HFF-Myc (cell line): ENCODE measurements around the gene RPL28.

Experiments
- DNase-seq: peaks from one replicate; pipeline ENCODE4 v3.0.0-alpha.2; 2011; ENCODE audit warnings: low read depth; ENCODE audit errors: extremely low read depth
- H3K4me3 ChIP-seq: replicated peaks from 2 replicates; pipeline ENCODE4 v1.5.1; 2011; ENCODE audit warnings: low read depth, mild to moderate bottlenecking, control low read depth, low read length
- TF ChIP-seq, protein P1 (sequence below): IDR thresholded peaks from 2 replicates; pipeline ENCODE4 v1.5.1; 2012; ENCODE audit warnings: mild to moderate bottlenecking, low read depth, low read length, control low read depth; ENCODE audit errors: missing control alignments

RPL28 gene

DNA sequence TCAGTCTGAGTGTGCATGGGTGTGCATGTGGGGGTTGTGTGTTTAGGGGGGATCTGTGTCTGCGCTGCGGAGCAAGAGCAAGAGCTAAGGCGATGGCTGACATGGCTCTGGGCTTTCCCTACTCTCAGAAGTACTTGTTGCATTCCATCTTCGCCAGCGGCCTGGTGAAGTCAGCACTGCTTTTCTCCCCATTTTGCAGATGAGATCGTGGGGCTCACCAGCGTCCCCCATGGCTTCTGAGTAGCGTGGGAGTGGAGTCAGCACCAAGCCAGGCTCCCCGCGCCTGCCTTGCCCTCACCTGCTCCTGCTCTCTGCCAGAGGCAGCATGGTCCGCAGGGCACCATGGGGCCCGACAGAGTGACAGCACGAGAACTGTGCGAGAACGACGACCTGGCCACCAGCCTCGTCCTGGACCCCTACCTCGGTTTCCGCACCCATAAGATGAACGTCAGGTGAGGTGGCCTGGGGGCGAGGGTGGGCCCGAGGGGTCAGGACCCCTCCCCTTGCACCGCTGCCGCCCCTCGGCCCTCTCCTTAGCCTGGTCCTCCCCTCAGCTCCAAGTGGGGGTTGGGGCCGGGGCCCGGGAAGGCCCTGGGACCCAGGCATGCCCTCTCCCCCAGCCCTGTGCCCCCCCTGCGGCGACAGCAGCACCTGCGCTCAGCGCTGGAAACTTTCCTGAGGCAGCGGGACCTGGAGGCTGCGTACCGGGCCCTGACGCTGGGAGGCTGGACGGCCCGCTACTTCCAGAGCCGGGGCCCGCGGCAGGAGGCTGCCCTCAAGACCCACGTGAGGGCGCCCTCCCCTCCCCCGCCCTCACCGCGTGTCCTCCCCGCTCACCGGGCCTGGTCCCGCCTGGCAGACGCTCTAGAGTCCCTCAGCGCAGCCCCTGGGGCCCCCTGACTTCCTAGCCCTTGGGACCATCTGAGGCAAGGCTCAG is 43.9 kb upstream of the RPL28 start:
- DNase-seq: no peak
- TF ChIP-seq, protein P1, sequence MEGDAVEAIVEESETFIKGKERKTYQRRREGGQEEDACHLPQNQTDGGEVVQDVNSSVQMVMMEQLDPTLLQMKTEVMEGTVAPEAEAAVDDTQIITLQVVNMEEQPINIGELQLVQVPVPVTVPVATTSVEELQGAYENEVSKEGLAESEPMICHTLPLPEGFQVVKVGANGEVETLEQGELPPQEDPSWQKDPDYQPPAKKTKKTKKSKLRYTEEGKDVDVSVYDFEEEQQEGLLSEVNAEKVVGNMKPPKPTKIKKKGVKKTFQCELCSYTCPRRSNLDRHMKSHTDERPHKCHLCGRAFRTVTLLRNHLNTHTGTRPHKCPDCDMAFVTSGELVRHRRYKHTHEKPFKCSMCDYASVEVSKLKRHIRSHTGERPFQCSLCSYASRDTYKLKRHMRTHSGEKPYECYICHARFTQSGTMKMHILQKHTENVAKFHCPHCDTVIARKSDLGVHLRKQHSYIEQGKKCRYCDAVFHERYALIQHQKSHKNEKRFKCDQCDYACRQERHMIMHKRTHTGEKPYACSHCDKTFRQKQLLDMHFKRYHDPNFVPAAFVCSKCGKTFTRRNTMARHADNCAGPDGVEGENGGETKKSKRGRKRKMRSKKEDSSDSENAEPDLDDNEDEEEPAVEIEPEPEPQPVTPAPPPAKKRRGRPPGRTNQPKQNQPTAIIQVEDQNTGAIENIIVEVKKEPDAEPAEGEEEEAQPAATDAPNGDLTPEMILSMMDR: no peak
- peak overlapping the region; percentile 67 for H3K4me3 ChIP-seq

DNA sequence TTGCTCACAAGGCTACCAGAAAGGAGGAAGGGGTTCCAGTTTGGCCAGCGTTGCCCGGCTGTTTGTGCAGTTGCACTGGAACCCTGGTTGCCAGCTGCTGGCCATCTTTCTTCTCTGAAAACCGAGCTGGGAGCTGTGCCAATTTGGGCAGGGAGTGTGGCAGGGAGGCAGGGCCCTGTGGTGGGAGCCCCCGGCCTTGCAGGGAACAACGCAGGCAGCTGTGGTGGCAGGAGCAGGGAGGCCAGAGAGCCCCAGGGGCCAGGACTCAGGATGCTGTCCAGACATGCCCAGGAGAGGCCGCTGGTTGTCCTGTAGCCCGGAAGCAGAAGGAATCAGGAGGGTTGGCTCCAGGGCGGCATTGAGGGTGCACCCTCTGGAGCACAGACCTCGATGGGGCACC is 41.3 kb upstream of the RPL28 start:
- H3K4me3 ChIP-seq: no peak overlapping the region
- TF ChIP-seq, protein P1: no peak
- no peak for DNase-seq

DNA sequence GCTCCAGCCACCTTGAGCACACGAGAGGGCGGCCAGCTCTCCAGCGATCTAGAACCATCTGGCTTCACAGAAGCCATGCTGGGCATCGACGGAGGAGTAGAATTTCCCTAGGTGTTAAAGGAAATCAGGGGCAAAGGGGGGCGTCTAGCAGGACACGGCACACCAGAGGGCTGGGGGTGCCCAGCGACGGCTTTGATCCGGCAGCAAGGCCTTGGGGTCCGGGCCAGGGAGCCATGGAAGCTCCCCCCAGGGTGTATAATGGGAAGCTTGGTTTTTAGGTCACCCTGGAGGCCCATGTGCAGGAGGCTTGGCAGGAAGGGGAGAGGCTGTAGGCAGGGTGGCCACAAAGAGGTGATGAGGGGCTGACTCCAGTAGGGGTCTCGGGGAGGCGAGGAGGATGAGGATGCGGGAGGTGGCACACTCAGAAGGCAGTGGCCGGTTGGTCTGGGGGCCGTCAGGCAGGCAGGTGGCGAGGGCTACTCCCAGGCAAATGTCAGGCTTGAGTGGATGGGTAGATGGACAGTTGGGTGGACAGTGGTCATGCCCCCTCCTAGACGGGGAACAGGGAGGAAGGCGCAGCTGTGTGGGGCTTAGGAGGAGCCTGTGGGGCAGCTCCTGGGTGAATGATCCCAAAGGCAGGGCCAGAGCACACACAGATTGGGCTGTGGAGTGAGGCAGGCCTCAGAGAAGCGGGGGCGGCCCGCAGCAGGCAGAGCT is 40.5 kb upstream of the RPL28 start:
- DNase-seq: no peak

DNA sequence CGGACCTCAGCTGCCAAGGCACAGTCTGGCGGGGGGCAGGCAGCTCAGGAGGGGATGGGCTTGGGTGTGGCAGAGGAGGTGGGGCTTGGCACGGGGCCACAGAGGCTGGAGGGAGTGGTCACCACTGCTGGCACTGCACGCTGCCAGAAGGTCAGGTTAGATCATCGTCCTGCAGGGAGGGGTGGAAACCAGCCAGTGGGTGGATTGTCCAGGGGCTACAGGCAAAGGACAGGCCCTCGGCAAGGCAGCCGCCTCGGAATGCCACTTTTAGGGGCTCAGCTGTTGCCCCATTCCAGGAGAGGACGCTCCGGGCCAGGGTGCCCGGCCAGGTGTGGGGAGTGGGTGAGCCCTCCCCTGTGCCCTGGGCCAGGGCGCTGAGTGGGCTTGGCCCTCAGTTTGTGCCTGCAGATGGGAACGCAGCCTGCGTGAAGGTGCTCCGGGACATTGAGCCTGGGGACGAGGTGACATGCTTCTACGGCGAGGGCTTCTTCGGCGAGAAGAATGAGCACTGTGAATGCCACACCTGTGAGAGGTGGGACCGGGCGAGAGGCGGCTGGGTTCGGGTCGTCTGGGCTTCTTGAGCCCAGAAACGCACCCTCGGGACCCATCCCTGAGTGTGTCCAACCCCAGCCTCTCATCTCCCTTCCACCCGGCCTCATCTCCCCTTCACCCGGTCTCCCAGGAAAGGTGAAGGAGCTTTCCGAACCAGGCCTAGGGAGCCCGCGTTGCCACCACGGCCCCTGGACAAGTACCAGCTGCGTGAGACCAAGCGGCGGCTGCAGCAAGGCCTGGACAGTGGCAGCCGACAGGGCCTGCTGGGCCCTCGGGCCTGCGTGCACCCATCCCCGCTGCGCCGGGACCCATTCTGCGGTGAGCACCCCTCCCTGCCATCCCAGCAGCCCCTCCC is 39.7 kb upstream of the RPL28 start:
- H3K4me3 ChIP-seq: no peak overlapping the region
- DNase-seq: no peak
- TF ChIP-seq, protein P1: no peak

More for the DNA sequence above, 40.5 kb upstream of the RPL28 start:
- TF ChIP-seq, protein P1: no peak
- H3K4me3 ChIP-seq: no peak overlapping the region

DNA sequence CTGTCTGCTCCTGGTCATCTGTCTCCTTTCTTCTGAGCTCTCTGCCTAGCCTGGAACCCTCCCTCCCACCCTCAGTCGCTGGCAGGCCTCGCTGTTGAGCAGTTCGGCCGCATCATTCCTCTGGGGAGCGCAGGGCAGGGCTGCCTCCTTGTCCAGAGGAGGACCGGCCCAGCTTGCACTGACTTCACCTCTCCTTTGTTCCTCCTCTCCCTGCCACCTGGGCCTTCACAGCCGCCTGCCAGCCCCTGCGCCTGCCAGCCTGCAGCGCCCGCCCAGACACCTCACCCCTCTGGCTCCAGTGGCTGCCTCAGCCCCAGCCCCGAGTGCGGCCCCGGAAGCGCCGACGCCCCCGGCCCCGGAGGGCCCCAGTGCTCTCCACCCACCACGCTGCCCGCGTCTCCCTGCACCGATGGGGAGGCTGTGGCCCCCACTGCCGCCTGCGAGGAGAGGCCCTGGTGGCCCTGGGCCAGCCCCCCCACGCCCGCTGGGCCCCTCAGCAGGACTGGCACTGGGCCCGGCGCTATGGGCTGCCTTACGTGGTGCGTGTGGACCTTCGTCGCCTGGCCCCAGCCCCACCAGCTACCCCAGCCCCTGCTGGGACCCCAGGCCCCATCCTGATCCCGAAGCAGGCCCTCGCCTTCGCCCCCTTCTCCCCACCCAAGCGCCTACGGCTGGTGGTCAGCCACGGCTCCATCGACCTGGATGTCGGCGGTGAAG is 38.8 kb upstream of the RPL28 start:
- DNase-seq: no peak
- H3K4me3 ChIP-seq: no peak overlapping the region
- TF ChIP-seq, protein P1: no peak
